Measurements from ENCODE around the gene ACP4. TPM values are rescaled to one million over a fixed set of nuclear protein-coding genes. Genes with fewer than 3 reads are reported as not detected.

Gene ACP4
- total and polyA plus RNA-seq, 2 of the 13 experiments (the other 11 are each of a cell fraction or from before 2014, with no cell fraction given) = 0.08 TPM; not detected in 1

- no peak for TF ChIP-seq ZNF317 (CRISPR knock-in tag; IDR thresholded peaks at IDR 0.05)
- peak; percentile 37 to 45; a peak in 1 of 4 replicates for TF ChIP-seq POLR2A (IDR thresholded peaks at IDR 0.05; ENCODE audit: insufficient read depth in 1 of 2, low read depth in 2 of 2, low read length in 2 of 2)
- TF ChIP-seq CENPBD1 (CRISPR knock-in tag; IDR thresholded peaks at IDR 0.05; ENCODE audit: borderline replicate concordance, low read depth) = no peak
- TF ChIP-seq, protein P1, sequence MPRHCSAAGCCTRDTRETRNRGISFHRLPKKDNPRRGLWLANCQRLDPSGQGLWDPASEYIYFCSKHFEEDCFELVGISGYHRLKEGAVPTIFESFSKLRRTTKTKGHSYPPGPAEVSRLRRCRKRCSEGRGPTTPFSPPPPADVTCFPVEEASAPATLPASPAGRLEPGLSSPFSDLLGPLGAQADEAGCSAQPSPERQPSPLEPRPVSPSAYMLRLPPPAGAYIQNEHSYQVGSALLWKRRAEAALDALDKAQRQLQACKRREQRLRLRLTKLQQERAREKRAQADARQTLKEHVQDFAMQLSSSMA (CRISPR knock-in tag; IDR thresholded peaks at IDR 0.05) = no peak
- TF ChIP-seq ZNF574 (CRISPR knock-in tag; IDR thresholded peaks at IDR 0.05) = 0 out of 2 replicates have a peak, but pooled peaks have one; percentile 7
- TF ChIP-seq ARNT (IDR thresholded peaks at IDR 0.05) = no peak
- no peak for TF ChIP-seq UBTF (CRISPR knock-in tag; IDR thresholded peaks at IDR 0.05)
- no peak for TF ChIP-seq GMEB1 (CRISPR knock-in tag; IDR thresholded peaks at IDR 0.05; ENCODE audit: borderline replicate concordance)
- TF ChIP-seq TOPORS (CRISPR knock-in tag; IDR thresholded peaks at IDR 0.05) = no peak
- no peak for TF ChIP-seq DPF2 (CRISPR knock-in tag; IDR thresholded peaks at IDR 0.05; ENCODE audit: borderline replicate concordance, low read depth)
- TF ChIP-seq ZNF343 (CRISPR knock-in tag; IDR thresholded peaks at IDR 0.05) = no peak
- TF ChIP-seq CEBPB (IDR thresholded peaks at IDR 0.05; ENCODE audit: borderline replicate concordance, low read depth, low read length) = no peak
- TF ChIP-seq TBL1XR1 (IDR thresholded peaks at IDR 0.05; ENCODE audit: borderline replicate concordance, low read length, partially characterized antibody) = no peak
- no peak for TF ChIP-seq SAFB2 (CRISPR knock-in tag; IDR thresholded peaks at IDR 0.05; ENCODE audit: borderline replicate concordance, low read depth)
- peak; percentile 3 for TF ChIP-seq MED8 (CRISPR knock-in tag; IDR thresholded peaks at IDR 0.05; ENCODE audit: insufficient replicate concordance)
- TF ChIP-seq NBN (conservative IDR thresholded peaks at IDR 0.05) = no peak
- no peak for TF ChIP-seq MATR3 (CRISPR knock-in tag; IDR thresholded peaks at IDR 0.05)
- TF ChIP-seq ASH2L (IDR thresholded peaks at IDR 0.05; ENCODE audit: insufficient read length, low read depth, low read length) = no peak
- TF ChIP-seq ZNF770 (CRISPR knock-in tag; IDR thresholded peaks at IDR 0.05) = peak; percentile 31; the same call in 1 of the 2 replicates
Measured at GRCh38 chr19:50795664-50796073, 5.5 kb downstream of the ACP4 start (continued).

Measured in HepG2 (cell line).